HL-60 (cell line): ENCODE results near the gene DCAF15.

Source experiments
- DNase-seq, 2 experiments: peaks; one replicate each; pipeline ENCODE4 v3.0.0-alpha.2; 2010 to 2020; ENCODE audit warnings: low read depth in 1 of 2, low spot score in 1 of 2
- H3K27ac ChIP-seq: fragments of 250-450 bp; sonication (Bioruptor Pico); replicated peaks from 2 replicates; pipeline ENCODE4 v1.5.1; 2020; ENCODE audit warnings: mild to moderate bottlenecking, moderate library complexity
- H3K27me3 ChIP-seq: fragments of 250-450 bp; sonication (Bioruptor Pico); 2 replicates; pipeline ENCODE4 v1.5.1; 2021; ENCODE audit warnings: mild to moderate bottlenecking, moderate library complexity; ENCODE audit not compliant: insufficient read depth, poor library complexity, severe bottlenecking
- H3K4me3 ChIP-seq: replicated peaks from 2 replicates; pipeline ENCODE4 v1.5.1; 2011; ENCODE audit warnings: mild to moderate bottlenecking, control low read depth, low read length; ENCODE audit not compliant: insufficient read depth
- GABPA ChIP-seq: IDR thresholded peaks from 2 replicates; pipeline ENCODE4 v1.6.1; 2012; ENCODE audit warnings: low read depth
- POLR2AphosphoS5 ChIP-seq: IDR thresholded peaks from 2 replicates; pipeline ENCODE4 v1.6.1; 2012; ENCODE audit warnings: low read depth
- SPI1 ChIP-seq: IDR thresholded peaks from 2 replicates; pipeline ENCODE4 v1.6.1; 2012; ENCODE audit warnings: low read depth, mild to moderate bottlenecking, borderline replicate concordance
- TF ChIP-seq, protein P1 (sequence below): IDR thresholded peaks from one replicate; pipeline ENCODE4 v1.5.1; 2011; ENCODE audit warnings: low read length, control low read depth, inconsistent platforms; ENCODE audit not compliant: insufficient read depth
- TF ChIP-seq, protein P2 (sequence below): IDR thresholded peaks from 2 replicates; pipeline ENCODE4 v1.6.1; 2012; ENCODE audit warnings: low read depth; ENCODE audit not compliant: insufficient replicate concordance

Gene DCAF15

DNA sequence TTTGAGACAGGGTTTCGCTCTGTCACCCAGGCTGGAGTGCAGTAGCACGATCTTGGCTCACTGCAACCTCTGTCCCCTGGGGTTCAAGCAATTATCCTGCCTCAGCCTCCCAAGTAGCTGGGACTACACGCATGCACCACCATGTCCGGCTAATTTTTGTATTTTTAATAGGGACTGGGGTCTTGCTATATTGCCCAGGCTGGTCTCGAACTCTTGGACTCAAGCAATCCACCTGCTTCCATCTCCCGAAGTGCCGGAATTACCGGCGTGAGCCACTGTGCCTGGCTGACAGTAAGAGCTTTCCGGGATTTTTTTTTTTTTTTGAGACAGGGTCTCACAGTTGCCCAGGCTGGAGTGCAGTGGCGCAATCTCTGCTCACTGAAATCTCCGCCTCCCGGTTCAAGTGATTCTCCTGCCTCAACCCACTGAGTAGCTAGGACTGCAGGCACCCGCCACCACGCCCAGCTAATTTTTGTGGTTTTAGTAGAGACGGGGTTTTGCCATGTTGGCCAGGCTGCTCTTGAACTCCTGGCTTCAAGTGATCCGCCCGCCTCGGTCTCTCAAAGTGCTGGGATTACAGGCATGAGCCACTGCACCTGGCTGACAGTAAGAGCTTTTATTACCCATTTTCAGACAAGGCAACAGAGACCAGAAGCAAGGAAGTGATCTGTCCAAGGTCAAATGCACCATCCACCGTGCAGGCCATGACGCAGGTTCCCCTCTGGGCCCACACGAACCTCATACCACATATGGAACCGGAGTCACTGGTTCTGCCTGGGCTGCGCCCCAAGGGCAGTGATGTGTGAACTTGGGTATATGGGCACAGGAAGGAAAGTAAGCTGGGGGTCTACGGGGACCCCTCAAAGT, 32.8 kb downstream of the DCAF15 start:
- TF ChIP-seq GABPA = no peak
- no peak for TF ChIP-seq POLR2AphosphoS5
- TF ChIP-seq, protein P1, sequence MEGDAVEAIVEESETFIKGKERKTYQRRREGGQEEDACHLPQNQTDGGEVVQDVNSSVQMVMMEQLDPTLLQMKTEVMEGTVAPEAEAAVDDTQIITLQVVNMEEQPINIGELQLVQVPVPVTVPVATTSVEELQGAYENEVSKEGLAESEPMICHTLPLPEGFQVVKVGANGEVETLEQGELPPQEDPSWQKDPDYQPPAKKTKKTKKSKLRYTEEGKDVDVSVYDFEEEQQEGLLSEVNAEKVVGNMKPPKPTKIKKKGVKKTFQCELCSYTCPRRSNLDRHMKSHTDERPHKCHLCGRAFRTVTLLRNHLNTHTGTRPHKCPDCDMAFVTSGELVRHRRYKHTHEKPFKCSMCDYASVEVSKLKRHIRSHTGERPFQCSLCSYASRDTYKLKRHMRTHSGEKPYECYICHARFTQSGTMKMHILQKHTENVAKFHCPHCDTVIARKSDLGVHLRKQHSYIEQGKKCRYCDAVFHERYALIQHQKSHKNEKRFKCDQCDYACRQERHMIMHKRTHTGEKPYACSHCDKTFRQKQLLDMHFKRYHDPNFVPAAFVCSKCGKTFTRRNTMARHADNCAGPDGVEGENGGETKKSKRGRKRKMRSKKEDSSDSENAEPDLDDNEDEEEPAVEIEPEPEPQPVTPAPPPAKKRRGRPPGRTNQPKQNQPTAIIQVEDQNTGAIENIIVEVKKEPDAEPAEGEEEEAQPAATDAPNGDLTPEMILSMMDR = no peak
- TF ChIP-seq SPI1 = no peak
- TF ChIP-seq, protein P2, sequence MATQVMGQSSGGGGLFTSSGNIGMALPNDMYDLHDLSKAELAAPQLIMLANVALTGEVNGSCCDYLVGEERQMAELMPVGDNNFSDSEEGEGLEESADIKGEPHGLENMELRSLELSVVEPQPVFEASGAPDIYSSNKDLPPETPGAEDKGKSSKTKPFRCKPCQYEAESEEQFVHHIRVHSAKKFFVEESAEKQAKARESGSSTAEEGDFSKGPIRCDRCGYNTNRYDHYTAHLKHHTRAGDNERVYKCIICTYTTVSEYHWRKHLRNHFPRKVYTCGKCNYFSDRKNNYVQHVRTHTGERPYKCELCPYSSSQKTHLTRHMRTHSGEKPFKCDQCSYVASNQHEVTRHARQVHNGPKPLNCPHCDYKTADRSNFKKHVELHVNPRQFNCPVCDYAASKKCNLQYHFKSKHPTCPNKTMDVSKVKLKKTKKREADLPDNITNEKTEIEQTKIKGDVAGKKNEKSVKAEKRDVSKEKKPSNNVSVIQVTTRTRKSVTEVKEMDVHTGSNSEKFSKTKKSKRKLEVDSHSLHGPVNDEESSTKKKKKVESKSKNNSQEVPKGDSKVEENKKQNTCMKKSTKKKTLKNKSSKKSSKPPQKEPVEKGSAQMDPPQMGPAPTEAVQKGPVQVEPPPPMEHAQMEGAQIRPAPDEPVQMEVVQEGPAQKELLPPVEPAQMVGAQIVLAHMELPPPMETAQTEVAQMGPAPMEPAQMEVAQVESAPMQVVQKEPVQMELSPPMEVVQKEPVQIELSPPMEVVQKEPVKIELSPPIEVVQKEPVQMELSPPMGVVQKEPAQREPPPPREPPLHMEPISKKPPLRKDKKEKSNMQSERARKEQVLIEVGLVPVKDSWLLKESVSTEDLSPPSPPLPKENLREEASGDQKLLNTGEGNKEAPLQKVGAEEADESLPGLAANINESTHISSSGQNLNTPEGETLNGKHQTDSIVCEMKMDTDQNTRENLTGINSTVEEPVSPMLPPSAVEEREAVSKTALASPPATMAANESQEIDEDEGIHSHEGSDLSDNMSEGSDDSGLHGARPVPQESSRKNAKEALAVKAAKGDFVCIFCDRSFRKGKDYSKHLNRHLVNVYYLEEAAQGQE = no peak
- DNase-seq = peak; percentile 15 to 55
- H3K27me3 ChIP-seq = no peaks in the 10 kb centered on the region
- peak overlapping the region; percentile 98 for H3K27ac ChIP-seq
- H3K4me3 ChIP-seq = no peak overlapping the region

DNA sequence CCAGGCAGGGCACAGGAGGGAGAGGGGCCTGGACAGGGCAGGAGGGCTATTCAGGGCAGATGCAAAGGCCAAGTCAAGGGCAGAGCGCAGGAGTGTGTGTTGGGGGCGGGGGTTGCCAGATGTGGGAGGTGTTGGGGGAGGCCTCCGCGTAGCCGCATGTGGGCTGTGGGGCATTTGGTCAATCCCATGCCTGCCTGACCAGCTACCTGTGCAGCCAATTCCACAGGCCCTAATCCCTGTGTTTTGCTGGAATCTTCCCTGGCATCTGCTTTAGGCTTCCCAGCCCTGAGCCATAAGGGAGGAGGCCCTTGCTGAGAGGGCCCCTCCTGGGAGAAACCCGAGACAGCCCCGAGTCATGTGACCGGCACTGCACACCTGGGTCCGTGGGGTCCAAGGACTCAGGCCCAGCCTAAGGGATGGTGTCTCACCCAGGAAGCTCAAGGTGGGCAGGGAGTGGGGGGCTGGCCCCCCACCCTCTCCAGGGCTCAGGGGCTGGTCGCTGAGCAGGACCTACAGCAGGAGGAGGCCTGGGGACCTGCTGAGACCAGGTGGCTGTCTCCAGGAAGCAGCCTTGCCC, 33.5 kb downstream of the DCAF15 start:
- DNase-seq = no peak
- peak overlapping the region; percentile 98 for H3K27ac ChIP-seq
- H3K27me3 ChIP-seq = no peaks in the 10 kb centered on the region
- TF ChIP-seq, protein P1 = no peak
- no peak for TF ChIP-seq GABPA
- TF ChIP-seq SPI1 = no peak
- TF ChIP-seq POLR2AphosphoS5 = no peak
- TF ChIP-seq, protein P2 = no peak
- H3K4me3 ChIP-seq = no peak overlapping the region

DNA sequence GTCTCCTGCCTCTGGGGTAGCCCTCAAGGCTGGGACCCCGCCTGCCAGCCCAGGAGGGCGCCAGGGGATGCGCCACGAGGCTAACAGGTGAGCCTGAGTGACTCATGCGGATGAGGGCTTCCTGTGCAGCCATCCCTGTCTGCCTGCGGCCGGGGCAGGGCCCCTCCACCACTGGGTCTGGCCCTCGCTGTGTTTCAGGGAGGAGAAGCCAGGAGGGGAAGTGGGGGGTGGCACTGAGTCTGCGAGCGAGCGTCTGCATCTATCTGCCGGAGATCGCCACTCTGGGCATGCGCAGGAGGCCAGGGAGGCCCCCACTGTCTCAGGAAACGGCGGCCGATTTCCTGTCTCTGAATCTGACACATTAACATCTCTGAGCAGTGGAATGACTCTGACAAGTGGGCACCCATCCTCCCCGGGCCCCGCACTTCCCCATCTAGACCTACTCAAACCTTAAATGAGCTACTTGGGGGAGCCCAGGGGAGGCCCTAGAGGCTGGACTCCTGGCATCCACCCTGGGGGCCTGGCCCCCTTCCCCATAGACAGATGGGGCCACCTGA, 34.1 kb downstream of the DCAF15 start:
- TF ChIP-seq, protein P1 = no peak
- TF ChIP-seq, protein P2 = no peak
- TF ChIP-seq POLR2AphosphoS5 (peak; percentile 80), SPI1 (peak; percentile 94), GABPA (0 out of 2 replicates have a peak, but pooled peaks have one; percentile 3)
- Histone ChIP-seq H3K27ac (peak overlapping the region; percentile 98), H3K27me3 (no peaks in the 10 kb centered on the region), H3K4me3 (no peak overlapping the region)
- peak; percentile 95 to 99 for DNase-seq
